HG02623 (cell line): ENCODE data around the gene SAFB.
"Not testable (repeated sequence)": the region's sequence is repeated elsewhere in the genome, so short reads cannot be mapped to it uniquely, and the experiment has no call there.

Experiments used
- ATAC-seq: cut with Tn5 transposase; IDR thresholded peaks from one replicate; pipeline ENCODE4 v1.9.1; 2021; ENCODE audit warnings: moderate library complexity; ENCODE audit not compliant: unreplicated experiment

SAFB gene

DNA sequence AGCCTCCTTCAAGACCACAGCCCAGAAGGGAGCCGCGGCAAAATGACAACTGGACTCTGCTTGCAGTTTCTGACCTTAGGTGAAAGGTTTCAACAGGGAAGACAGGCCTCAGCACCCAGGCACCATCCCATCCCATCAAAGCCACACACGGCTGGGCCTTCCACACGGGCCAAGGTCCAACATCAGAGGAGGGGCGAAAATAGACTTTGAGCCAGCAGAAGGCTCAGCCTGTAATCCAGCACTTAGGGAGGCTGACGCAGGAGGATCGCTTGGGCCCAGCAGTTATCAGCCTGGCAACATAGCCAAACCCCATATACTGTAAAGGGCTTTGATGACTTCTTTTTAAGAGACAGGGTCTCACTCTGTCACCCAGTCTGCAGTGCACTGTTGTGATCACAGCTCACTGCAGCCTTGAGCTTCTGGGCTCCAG, 28.3 kb upstream of the SAFB start:
- no peak for ATAC-seq

DNA sequence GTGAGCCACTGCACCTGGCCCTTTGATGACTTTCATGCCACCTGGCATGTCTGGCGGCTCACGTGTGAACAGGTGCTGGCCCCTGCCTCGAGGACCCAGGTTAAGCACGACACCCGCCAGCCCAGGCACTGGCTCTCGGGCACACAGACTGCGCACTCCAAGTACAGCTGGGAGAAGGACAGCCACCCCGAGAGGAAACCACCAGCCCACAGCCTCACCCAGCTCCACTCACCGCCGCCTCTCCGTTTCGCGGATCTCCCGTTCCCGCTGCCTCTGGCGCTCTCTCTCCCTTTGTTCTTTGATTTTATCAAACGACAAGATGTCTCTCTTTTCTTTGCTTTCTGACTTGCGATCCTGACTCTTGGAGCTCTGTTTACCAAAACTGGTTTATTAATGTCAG, 27.8 kb upstream of the SAFB start:
- no peak for ATAC-seq

- ATAC-seq: no peak
Measured at GRCh38 chr19:5595745-5596144, 27.1 kb upstream of the SAFB start.

DNA sequence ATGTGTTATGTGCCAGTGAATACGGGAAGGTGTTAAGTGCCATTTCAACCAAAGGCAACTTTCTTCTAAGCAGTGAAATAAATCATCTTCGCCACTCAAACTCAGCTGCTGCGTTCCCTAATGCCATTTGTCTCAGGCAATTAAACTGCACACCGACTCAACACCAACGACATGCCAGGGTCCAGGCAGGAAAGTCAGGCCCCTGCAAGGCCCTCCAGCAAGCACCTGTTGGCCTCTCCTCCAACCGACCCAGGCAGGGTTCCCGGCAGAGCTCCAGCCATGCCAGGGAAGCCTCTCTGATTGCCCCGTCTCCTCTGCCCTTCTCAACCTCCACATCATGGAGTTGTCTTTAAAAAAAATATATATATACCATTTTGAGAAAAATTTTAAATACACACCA, 22.1 kb upstream of the SAFB start:
- no peak for ATAC-seq

- ATAC-seq: no peak
Measured at GRCh38 chr19:5603626-5604025, 19.3 kb upstream of the SAFB start.

DNA sequence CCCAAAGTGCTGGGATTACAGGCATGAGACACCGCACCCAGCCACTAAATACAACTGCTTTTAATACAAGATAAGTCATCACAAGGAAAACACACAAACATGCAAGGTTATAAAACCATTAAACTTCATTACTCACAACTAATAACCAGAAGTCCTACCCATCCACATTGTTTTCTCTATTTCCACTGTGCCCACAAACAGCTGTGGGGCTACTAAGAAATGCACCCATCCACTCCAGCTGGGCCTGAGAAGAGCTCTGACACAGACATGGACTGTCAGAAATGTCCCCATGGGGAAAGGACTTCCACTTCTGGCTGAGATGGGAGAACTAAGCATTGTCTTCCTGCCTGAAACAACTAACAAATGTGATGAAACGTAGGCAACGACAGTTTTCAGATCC, 17.5 kb upstream of the SAFB start:
- ATAC-seq: no peak

DNA sequence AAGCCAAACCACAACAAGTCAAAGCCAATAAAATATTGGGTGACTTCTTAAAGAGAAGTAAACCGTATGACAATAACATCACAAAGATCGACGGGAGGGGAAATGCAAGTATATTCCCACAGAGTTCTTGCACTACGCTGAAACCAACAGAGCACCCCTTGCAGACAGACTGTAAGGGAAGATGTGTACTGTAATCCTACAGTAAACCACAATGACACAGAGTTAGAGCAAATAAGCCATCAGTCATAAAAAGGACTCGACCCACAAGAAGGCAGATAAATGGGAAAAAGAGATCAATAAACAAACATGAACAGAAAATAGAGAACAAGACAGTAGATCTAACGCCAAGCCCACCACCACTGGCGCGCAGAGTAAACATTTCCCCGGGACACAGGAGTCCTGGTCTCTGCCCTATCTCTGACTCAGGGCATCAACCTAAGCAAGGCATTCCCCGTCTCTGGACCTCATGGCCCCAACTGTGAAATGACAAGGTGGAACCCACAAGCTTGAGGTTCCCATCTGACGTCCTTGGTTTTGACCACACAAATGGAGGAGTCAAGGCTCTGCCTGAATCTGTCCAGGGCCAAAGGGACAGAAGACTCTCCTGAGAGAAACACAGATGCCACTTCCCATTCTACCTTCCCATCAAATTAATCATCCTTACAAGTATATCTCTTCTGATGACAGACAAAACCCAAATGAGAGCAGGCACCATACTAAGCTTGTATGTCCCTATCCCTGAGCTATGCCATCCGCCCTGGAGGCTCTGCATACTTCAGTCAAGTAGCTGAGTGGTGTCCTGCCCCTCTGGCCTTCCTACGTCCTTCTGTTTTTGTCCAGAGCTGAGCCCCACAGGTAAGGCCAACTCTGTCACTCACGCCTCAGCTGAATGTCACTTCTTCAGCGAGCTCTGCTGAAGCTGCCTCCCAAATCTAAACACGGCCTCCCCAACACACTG, 15.3 kb upstream of the SAFB start:
- ATAC-seq: no peak

DNA sequence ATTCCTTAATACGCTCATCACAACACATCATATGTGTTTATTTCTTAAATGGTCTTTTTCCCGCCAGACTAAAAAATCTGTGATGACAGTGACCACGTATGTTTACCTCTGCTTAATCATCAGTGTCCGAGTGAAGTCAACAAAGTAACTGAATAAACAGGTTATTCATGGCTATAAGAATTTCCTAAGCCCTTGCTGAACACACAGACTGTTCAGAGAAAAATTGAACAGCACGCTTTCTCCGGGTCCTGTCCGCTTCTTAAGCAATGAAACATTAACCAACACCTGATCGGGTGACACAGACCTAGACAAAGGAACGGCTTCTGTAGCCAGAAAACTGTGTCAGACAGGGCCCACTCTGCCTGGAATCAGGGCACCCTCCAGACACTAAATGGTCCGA, 14.6 kb upstream of the SAFB start:
- ATAC-seq: no peak

DNA sequence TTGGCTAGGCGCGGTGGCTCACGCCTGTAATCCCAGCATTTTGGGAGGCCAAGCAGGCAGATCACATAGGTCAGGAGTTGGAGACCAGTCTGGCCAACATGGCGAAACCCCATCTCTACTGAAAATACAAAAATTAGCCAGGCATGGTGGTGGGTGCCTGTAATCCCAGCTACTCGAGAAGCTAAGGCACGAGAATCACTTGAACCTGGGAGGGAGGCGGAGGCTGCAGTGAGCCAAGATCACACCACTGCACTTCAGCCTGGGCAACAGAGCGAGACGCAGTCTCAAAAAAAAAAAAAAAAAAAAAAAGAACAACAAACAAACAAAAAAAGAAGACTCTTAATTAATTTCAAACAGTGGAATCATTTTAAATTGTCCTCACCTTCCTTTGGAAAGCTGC, 14.1 kb upstream of the SAFB start:
- ATAC-seq: not testable (repeated sequence)

- ATAC-seq: no peak
Measured at GRCh38 chr19:5609881-5610448, 12.9 kb upstream of the SAFB start.

DNA sequence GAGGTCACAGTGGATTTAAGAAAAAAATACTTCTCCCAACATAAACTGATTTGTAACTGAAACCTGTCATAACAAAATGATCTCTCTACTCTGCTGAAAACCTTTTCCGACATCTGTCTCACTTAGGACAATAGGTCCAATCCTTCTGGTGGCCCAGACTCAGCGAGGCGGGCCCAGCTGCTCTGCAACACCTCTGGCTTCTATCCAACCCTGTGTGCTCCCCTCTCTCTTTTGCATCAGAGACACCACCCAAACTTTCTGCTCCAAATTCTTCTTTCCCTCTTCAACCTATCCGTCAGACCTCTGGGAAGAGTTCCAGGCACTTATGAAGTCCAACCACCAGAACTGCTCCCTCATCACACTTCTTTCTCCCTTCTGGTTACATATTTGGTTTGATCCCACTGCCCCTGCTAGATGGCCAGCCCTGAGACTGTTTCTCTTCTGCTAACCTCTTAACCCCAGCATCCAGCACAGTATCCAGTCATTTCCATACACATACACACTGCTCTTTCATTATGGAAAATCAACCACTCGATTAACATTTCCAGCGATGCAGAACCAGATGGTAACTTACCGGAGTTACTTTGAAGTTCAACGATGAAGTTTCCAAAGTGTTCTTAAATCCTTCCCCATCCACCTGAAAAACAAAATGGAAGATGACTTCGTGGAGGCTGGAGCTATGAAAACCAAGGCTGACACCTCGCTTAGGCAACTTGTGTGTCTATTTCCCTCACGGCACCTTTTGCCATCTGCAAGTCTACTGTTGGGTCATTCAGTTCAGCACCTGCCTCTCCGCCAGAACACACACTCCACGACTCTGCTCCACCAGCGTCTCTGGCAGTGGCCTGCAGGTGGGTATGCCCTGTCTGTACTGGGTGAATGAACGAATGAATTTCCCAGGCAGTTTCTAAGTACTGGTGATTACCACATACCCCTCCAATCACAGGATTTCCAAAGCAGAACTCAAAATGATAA, 9.7 kb upstream of the SAFB start:
- no peak for ATAC-seq

GRCh38 chr19:5615756-5616327, 7.0 kb upstream of the SAFB start:
- ATAC-seq: no peak

DNA sequence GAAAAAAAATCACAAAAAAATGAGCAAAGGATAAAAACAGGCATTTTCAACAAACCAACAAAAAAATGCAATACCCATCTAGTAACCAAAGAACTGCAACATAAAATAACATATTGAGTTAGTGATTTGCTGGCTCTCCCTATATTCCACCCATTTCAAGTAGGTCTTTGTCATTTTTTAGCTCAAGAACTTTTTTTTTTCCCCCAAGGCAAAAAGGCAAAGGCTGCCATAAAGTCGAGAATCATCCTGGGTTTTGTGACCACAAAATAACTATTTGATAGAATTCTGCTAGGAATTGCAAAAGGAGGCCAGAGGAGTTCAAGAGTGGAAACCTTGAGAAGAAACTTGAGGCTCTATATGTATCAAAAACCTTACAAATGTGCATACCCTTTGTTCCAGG, 5.8 kb upstream of the SAFB start:
- no peak for ATAC-seq

DNA sequence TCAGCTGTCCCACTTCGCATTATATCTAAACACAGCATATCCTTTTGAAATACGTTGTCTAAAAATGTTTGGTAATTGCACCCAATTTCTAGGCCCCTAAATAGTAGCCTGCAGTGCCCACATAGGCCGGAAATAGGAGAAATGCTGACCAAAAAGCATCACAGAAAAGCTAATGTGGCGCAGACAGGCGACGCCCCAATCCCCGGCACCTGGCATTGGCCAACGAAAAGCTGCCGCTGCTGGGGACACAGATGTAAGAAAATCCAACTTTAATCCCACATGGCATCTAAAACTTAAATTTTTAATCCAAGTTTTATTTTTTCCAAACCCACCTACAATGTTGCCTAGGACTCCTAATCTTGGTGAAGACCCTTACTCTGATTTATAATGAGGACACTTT, 4.3 kb upstream of the SAFB start:
- ATAC-seq: no peak

- ATAC-seq: no peak
Measured at GRCh38 chr19:5619946-5620345, 2.9 kb upstream of the SAFB start.

- ATAC-seq: no peak
Measured at GRCh38 chr19:5621311-5621944, 1.5 kb upstream of the SAFB start.

DNA sequence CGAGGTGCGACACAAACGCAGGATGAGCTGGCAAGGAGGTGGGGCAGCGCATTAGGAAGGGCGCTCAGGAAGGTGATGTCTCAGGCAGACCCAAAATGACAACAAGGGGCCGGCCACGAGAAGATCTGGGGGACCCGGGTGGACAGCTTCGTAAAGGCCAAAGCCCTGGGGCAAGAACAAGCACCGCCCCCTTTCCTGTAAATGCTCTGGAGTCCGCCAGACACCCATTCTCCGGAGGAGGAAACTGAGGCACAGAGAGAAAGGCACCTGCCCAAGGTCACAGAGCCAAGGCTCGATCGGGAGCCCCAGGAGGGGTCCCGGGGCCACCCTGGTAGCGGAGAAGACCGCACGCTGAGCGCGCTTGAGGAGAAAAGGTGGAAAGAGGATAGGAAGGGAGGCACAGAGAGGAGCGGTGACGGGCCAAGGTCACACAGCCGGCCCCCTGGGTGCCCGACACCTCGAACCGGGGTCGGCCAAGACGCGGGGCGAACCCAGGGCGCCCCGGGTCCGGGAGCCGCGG, 878 bp upstream of the SAFB start:
- ATAC-seq: no peak

DNA sequence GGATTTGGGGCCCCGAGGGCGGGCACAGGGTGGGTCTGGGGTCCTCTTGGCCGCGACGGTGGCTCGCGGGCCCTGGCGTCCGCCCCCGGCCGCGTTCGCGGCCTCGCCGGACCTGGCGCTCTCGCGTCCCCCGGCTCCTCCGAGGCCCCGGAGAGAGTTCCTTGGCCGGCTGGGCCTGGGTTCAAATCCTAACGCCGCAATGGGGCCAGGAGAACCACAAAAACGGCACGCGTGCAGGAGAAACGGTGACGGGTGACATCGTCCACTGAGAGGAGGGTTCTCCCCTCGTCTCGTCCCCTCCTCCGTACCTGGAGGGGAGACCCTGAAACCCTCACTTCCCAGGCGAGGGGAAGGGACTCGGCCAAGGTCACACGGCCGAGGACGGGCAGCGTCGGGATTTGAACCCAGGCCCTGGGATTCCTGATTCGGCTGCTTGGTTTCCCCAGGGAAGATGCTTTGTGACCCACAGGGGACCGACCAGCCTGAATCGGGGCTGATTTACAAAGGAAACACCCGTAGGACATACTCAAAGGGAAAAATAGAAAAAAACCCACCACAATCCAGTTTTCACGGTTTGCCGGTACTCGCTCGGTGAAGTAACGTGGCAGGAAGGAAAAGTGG, 624 bp downstream of the SAFB start:
- ATAC-seq: no peak

DNA sequence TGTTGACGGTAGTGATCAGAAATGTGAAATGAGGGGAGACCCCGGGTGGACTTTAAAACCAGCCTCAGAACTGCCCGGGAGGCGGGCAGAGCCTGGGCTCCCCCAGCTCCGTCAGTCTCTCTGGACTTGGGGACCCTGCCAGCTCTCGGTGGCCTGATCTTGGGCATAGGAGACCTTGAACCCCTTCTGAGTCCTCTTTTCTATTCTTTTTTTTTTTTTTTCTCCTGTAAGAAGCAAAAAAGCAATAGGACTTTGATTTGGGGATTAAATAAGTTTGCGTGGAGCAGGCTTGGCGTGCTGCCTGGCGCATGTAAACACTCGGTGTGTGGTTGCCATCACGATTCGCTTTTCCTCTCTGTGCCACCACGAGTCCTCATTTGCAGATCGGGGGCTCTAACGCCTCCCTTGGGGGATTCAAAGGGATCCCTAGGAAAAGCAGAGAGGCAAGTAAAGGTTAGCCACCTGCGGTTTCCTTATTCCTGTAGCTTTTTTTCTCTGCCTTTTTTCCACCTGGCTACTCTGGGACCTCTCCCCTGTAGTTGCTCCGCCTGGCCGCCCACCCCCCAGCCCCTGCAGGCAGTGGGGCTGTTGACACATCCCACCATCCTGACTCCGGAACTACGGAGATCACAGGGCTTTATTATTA, 1.3 kb downstream of the SAFB start:
- ATAC-seq: no peak
